Hypothalamus (tissue), 51 donors: ENCODE measurements around the gene WEE2.

Experiments used
- DNase-seq, 51 donors: peaks; one replicate each; lab custom pipeline; 2025; lab: John Stamatoyannopoulos, UW

WEE2 gene

DNA sequence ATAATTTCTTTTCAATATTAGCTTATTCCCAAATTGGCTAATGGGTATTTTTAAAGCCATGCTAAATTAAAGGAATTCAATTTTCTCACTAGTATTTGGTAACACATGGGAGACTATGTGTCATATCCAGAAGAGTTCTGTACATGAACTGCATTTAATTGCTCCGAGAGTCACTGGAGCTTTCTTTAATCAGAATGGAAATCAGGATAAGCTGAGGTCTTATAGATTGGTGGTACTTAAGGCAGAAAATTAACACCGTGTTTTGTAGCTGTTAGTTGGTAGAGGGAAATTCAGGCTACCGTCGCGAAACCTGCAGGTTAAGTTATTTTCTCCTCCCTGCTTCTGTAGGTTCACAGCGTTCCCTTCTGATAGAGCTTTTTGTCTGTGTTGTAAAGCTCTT, at the start of gene WEE2:
WEE2 (plus strand) TSS at position 3 of the 400 bp plus-strand sequence. CDS start 406 bp downstream, outside the sequence.
- no peak for DNase-seq

DNA sequence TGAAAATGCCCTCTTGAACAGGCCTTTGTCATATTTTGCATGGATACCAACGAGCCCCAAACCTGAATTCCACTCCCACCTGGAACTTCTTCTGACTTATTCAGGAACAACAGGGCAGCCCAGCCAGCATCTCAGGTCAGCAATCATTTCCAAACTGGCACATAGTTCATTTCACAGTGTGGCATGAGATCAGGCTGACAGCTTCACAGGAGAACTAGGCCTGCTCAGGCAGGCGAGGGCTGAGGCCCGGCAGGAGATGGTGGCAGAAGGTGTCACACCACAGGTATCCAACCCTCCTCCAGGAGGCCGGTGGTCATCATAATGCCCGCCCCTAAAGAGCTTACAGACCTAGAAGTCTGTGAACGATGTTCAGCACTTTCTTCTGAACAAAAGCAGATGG, 48.7 kb upstream of the WEE2 start:
- DNase-seq: no peak

DNA sequence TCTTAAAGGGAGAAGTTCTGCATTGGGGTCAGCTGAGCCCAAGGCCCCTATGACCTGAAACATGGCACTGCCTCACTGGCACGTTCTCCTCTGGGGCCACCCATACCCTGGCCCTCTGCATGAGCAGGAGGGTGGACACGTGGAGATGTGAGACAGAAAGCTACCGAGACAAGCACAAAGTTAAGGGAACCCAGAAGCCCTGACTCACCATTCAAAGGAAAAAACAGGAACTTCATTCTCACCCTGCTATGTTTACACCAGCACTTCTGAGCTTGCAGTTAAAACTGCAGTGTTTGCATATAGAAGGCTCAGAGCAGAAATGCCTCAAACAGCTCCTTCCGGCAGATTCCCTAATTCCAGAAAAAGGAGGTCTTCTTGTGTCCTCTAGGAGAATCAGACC, 47.9 kb upstream of the WEE2 start:
- DNase-seq: peak in 10 of 51 donors; percentile 10 to 42 (median 22)

DNA sequence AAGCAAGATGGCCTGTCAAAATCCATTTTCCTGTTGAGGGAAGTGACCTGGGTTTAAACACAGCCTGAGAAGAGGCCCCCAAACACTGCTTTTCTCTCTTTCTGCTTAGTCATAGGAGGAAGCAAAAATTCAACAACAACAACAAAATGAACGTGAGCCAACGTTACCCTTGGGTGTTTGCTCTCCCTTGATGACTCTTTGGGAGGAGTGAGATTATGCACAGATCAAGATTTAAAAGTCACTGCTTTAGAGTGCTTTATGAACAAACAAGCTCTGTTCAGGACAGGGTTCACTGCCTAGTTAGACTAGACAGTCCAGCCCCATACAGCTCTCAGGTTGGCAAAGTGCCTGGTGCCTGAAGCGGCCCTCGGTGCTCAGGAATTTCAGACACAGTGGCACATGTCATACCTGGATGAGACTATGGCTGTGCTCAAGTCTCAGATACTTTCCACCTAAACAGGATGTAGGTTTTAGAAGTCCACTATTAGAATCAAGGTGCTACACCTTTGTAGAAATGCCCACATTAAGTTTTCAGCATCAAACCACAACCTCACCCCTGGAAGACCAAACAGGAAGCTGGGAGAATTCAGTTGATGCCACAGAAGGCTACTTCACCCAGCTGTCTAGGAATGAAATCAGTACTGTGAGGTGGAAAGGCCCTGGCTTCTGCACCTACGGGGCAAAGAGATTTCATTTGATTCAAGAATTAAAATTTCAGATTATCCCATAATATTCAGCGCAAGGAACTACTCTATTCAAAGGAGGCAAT, 44.9 kb upstream of the WEE2 start:
- no peak for DNase-seq

DNA sequence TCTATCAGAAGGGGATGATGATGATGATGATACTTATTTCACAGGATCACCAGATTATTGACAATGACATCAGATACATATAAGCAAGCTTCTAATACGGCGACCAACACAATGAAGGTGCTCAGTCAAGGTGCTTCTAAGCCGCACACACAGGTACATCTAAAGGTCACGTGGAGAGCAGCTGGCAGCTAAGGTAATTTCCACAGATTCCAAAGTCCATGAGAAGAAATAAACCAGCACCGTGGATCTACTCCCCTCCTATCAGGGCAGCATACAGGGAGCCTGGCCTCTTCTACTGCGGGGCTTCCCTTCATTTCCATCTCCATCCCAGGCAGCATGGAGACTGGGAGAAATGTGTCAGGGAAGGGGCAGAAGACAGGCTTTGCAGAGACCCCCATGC, 43.7 kb upstream of the WEE2 start:
- no peak for DNase-seq

DNA sequence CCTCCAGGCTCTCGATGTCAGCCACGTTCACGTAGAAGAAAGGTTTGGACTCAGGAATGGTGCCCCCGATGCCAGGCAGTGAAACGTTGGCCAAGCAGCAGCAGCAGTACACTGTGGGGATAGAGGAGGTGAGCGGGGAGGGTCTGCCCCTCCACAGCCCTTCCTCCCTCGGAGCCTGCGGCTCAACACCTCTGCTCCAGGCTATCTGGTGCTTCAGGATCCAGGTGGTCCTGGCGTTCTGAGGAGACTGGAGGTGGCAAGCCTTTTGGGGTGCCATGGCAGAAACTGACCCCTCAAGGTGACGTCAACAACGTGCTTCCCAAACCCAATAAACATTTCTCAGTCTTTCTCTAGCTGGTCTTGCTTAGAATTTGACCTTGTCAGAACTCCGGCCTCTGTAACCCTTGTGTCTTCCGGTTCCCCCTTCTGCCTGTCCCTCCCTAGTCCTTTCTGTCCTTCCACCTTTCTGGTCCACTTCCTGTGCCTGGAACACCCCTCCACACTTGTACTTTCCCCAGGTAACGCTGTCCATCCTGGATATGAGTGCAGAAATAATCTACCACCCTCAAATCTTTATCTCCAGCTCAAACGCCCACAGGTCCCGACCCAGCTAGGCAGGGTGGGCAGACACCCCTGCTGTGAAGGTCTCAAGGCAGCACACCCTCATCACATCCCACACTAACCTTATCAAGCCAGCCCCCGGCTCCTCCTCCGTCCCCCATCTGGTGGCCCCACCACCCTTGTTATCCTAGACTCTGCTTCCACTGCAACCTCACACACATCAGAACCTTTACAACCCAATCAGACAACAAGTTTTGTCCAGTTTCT, 42.7 kb upstream of the WEE2 start:
- no peak for DNase-seq

DNA sequence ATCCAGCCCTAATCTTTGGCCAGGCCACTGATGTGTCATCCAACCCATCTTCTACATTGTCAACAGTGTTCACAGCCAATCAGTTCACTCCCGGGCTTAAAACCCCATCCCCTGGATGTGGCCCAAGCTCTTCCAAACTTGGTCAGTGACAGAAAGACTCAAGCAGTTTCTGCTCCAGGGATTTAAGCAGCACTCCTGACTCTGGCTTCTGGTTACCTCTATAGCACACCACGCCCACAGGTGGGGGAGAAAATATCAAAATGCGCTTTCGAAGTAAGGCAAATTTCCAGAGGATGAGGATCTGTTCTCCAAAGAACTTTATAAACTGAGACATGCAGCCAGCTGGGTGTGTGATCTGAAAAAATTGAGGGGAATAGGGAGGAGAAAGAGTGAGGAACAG, 42.1 kb upstream of the WEE2 start:
- DNase-seq: no peak

DNA sequence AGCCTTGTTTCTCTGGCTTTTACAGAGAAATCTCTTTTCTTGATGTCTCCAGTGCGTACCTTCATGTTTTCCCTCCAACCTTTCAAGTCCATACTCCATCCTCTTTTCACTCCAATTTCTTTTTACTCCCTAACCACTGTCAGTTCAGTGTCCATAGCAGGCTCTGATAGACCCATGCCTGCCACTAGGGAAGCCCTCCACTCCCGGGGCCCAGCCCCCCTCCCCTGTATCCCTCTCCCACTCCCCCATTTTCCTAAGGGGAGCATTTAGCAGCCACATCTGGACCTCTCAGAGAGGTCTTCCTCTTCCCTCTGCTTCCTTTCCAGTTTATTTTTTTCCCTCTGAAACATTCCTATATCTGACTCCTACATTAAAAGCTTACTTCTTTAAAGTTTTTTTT, 39.3 kb upstream of the WEE2 start:
- DNase-seq: no peak

DNA sequence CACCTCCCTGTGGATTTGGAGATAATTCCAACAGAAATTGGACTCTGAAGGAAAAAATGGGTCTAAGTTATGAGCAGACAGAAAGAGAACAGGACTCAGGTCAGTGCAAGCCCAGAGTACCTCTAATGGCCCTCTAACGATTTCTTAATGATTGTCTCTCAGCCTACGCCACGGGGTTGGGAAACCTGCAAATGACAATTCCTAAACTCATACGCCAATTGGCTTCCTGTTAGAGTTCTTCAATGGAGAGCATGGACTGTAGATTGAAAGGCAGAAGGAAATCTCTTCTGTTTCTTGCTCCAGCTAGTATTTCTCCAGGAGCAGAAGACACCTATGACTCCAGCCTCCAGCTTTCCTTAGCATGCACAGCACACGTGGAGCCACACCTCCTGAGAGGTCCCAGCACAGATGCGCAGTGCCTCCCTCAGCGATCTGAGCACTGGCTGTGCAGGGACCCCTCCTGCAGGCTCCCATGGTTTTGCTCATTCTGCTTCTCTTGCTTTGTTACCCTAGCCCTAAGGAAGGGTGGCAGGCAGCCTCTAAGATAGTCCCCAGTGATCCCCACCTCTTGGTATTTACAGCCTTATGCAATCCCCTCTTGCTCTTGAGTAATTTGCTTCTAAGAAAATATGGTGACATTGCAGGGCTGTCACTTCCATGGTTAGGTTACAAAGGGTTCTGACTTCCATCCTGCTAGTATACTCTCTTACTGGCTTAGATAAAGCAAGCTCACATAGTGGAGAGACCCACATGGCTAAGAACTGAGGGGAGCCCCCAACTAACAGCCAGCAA, 36.3 kb upstream of the WEE2 start:
- no peak for DNase-seq

DNA sequence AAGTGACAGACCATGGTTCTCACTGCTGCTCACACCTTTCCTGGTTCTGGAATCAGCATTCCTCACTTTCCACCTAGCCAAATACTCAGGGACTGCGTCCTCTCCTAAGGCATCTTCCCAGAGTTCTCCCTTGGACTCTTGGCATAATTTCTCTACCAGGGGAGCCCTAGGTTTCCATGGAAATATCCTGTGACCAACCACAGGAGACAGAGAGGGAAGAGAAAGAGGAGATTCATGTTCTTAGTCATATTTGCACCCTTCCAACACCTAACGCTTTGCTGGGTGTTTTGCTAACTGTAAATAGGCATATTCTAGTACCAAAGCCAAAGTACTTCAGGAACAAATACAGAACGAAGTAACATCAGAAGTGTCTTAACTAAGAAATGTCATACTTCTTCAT, 34.8 kb upstream of the WEE2 start:
- no peak for DNase-seq

DNA sequence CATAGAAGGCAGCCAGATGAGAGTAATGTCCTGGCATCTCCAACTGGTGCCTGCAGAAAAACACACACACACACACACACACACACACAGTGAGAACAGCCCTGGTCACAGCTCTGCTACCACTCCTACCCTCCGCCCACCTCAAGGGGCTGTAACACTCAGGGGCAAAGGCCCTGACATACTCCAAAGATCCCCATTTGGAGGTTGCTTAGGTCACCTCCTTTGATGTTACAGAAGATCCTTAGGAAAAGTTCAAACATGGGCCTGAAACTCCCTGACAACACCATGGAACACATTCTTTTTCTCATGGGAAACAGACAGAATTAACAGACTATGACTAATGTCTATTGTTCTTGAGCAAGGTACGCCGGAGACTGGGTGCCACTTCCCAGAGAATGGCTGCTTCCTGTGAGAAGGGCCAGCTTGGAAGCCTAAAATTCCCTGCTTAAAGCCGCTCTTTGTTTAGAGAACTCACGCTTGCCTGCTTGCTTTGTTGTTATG, 33.9 kb upstream of the WEE2 start:
- peak in 2 of 51 donors; percentile 9 to 44 for DNase-seq

DNA sequence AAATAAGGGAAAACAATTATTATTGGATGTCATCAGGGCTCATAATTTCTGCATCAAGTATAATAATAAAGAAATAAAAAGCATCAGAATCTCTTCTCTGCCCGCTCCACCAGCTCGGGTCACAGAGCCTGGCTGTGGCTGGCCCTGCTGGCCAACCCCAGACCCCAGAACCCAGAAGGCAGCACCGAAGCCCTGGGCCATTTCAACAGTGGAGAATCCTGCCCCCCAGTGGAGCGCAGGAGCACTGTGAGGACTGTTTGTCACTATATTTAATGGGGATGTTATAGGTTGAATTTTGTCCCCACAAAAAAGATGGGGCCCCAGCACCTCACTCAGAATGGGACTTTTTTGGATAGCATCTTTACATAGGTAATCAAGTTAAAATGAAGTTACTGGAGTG, 33.5 kb upstream of the WEE2 start:
- DNase-seq: peak in 16 of 51 donors; percentile 9 to 53 (median 24)

DNA sequence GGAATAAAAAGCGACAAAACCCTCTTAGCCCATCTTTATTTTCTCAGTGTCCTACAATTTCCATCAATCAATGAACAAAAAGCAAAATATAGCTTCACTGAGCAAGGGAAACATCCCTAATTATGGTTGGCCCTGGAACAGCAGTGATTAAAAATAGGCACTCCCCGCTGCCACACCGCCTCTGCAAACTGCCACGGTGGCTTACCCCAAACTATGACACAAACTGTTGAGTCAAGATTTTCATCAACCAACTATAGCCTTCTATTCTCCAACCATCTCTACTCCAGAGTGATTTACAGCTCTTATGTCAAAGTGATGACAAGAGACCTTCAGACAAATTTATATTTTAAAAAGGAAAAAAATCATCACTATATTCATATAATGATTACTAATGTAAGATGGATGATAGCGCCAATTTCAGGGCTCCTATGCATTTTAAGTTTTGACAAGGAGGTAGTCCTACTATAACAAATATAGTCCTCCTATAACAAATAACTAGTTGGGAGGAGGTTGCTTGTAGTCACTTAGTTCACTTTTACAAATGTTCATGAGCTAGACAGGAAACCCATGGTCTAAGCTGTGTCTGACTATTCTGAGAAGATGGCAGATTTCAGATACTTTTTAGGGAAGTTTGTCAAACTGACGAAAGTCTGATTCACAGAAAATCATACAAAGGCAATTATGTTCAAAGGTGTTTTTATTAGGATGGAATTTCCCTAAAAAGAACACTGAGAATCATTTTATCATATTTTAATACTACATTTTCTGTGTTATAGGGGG, 32.5 kb upstream of the WEE2 start:
- peak in 1 of 51 donors; percentile 29 for DNase-seq

DNA sequence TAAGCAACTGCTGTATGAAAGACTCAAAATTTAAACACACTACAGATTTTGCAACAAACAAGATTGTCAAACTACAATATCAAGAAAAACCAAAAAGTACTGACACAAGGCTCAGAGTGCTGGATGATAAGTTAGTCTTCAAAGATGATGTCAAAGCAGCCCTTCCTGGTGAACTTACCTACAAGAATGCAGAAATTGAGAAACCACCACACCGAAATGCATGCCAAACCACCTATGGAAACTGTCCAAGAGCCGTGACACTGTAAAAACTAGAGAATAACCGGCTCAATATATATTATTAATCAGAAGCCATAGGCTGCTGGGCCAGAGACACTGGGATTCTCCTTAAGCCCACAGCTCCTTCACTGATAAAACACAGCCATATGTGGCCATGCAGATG, 31.5 kb upstream of the WEE2 start:
- no peak for DNase-seq

DNA sequence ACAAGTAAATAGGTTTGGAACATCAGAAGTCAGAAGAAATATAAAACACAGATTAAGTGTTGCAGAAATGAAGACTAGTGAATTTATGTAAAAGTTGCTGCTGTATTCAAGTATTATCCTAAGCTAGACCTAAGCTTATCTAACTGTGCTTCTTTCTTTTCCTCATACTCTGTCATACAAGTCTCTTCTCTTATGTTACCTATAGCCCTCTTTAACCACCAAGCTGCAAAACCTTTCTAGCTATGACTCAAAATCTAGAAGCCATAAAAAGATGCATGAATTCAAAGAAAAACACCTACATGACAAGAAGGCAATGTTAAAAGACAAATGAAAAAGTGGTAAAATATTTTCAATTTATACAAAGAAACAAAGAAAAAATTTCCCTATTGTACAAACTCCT, 29.1 kb upstream of the WEE2 start:
- no peak for DNase-seq

DNA sequence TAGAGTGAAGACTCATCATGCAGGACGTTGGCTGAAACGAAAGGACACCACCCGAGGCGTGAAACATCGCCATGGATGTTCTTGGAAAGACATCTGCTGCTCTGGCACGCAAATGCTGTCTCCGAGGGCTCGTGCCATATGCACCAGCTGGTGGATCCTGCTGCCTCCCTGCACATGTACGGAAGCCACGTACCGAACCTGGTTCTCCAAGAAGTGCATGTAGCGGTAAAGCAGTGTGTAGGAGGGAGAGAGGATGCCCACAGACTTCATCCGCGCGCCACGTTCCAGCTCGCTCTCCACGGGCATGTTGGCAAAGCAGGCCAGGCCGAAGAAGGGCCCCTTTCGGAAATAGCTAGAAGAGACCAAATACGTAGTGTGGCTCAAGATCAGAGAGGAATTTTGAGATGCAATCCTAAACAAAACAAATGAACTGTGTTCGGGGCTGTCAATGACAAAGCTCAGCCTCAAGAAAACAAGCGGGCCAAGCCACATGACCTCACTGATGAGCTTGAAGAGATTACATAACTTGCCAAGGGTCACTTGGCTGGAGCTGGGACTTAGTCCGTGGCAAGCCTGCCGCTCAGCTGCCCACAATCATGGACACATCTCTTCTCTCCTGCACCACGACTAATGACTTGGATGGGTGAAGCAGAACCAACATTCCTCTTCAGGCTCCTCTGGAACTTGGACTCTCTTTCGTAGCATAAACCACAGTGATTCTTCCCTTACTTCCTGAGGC, 22.7 kb upstream of the WEE2 start:
- DNase-seq: peak in 16 of 51 donors; percentile 13 to 48 (median 34)

DNA sequence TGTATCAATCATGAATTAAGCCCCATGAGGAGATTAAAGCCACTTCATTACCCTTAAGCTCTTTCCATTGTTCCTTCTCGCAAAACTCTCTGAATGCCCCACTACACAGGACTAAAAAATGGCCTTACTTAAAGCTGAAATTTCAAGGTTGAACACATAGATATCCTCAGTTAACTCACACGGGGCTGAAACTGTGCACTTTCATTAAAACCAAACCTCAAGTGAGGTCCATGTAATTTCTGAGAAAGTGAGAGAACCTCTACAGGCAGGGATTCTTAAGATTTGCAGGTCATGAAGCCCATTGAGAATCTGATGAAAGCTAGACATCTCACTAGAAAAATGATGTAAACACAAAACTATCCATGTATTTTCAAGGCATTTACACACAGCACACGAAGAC, 22.1 kb upstream of the WEE2 start:
- no peak for DNase-seq

DNA sequence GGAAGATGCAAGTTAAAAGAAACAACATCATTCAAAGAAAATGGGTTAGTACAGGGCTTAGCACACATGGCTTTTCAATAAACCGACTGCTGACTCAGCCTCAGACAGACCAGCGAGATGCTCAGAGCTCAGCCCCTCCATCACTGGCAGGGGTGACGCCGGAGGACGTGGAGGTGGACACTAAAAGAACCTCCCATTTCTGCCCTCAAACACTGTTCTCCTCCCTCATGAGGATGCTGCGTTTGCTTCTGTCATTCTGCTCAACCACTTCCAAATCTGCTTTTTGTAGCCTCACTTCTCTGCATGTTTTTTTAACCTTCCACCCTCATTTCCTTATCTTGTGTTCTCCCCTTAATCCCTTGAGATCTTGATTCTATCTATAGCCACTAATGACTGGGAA, 21.5 kb upstream of the WEE2 start:
- DNase-seq: no peak

DNA sequence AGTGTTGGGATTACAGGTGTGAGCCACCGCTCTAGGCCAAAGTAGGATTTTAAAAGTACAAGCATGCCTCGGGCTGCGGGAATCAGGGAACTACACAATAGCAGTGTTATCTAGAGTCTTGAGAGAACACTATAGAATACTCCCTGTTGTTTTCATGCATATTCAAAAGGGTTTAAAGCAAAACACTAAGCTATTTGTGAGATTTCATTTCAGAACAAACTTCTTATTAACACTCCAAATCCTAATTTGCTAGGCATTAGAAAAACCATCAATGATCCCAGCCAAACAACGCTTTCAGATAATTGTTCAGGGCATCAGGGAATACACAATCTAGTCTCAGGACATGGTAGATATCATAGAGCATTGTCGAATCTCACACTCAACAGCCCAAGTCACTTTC, 20.1 kb upstream of the WEE2 start:
- DNase-seq: peak in 2 of 51 donors; percentile 14 to 42
